PC-9 (cell line): ENCODE data around the gene CEP41.

ENCODE experiments used
- EZH2 ChIP-seq: fragments of 200-600 bp; sonication (generic); IDR thresholded peaks from 2 replicates; pipeline ENCODE4 v1.8.0; 2017; ENCODE audit warnings: antibody characterized with exemption, low read depth
- TF ChIP-seq, protein P1 (sequence below): fragments of 200-600 bp; sonication (generic); conservative IDR thresholded peaks from 2 replicates; pipeline ENCODE4 v1.6.1; 2017; ENCODE audit warnings: mixed run types, antibody characterized with exemption, mild to moderate bottlenecking, moderate library complexity

DNA sequence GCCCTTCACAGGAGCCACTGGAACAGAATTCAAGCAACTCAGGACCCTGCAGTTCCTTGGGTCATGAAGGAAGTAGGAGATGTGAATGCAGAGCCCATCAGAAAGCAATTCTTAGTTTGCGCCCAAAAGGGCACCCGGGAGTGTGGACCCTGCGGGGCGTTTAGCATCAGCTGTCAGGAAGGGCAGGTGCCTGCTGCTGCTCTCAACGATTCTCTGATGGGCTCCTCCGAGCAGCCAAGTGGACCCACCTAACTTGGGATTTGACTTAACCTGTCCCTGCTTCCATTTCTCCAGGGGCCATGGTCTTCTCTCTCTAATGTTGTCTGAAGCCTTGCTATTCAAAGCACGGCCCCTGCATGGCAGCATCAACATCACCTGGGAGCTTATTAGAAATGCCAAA is 79.1 kb downstream of the CEP41 start:
- TF ChIP-seq, protein P1, sequence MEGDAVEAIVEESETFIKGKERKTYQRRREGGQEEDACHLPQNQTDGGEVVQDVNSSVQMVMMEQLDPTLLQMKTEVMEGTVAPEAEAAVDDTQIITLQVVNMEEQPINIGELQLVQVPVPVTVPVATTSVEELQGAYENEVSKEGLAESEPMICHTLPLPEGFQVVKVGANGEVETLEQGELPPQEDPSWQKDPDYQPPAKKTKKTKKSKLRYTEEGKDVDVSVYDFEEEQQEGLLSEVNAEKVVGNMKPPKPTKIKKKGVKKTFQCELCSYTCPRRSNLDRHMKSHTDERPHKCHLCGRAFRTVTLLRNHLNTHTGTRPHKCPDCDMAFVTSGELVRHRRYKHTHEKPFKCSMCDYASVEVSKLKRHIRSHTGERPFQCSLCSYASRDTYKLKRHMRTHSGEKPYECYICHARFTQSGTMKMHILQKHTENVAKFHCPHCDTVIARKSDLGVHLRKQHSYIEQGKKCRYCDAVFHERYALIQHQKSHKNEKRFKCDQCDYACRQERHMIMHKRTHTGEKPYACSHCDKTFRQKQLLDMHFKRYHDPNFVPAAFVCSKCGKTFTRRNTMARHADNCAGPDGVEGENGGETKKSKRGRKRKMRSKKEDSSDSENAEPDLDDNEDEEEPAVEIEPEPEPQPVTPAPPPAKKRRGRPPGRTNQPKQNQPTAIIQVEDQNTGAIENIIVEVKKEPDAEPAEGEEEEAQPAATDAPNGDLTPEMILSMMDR = no peak
- TF ChIP-seq EZH2 = no peak
